ENCODE results near the gene PLEKHA6.

PLEKHA6 gene

GRCh38 chr1:204407295-204407971 is 47.7 kb upstream of the PLEKHA6 start:
- no CpG with 5 or more reads among the region's 3 CpGs for WGBS (ENCODE audit: extremely low coverage, insufficient coverage, insufficient read length)
- no peak overlapping the region for H3K14ac ChIP-seq (ENCODE audit: low read length)
- no peak overlapping the region for H4K12ac ChIP-seq (ENCODE audit: low read depth, low read length)

GRCh38 chr1:204406621-204407020 is 46.9 kb upstream of the PLEKHA6 start:
- Histone ChIP-seq H3K14ac (ENCODE audit: low read length) (no peak overlapping the region), H3K9ac (ENCODE audit: low read length) (no peak overlapping the region), H3K79me1 (ENCODE audit: low read length) (peaks cover 13% of the 10 kb centered on the region), H3K79me2 (ENCODE audit: control insufficient read depth, insufficient read depth, low read length, poor library complexity) (peaks cover 27% of the 10 kb centered on the region), H2BK12ac (ENCODE audit: low read length) (no peak overlapping the region), H4K91ac (ENCODE audit: low read depth, low read length) (no peak overlapping the region), H3K18ac (ENCODE audit: low read length) (no peak overlapping the region), H3K4me2 (ENCODE audit: low read length) (no peak overlapping the region), H3K9me3 (ENCODE audit: insufficient read depth, low read depth, low read length) (no peaks in the 10 kb centered on the region), H3K4me1 (ENCODE audit: control insufficient read depth in 1 of 2, insufficient read depth in 2 of 2, low read length in 2 of 2) (no peaks in the 10 kb centered on the region), H3K4me3 (ENCODE audit: low read depth, low read length) (no peak overlapping the region), H3K27ac (ENCODE audit: low read depth, low read length) (no peak overlapping the region), H2BK120ac (ENCODE audit: insufficient read depth, low read length, poor library complexity) (no peak overlapping the region), H4K8ac (ENCODE audit: low read depth, low read length) (no peak overlapping the region), H3K4ac (ENCODE audit: low read depth, low read length) (peak overlapping the region; percentile 73), H4K12ac (ENCODE audit: low read depth, low read length) (no peak overlapping the region), H3K23ac (ENCODE audit: low read length) (no peak overlapping the region), H3K27me3 (ENCODE audit: insufficient read depth, low read length) (no peaks in the 10 kb centered on the region), H3K36me3 (ENCODE audit: control insufficient read depth in 1 of 2, insufficient read depth in 2 of 2, low read length in 2 of 2) (peaks cover 14 to 17% of the 10 kb centered on the region in 2 experiments), H2BK5ac (ENCODE audit: low read depth, low read length, poor library complexity) (no peak overlapping the region), H2AFZ (ENCODE audit: insufficient read depth, low read length, poor library complexity) (no peak overlapping the region), H2AK5ac (ENCODE audit: low read length) (no peak overlapping the region)
- WGBS (ENCODE audit: extremely low coverage, insufficient coverage, insufficient read length) = no CpG with 5 or more reads among the region's 4 CpGs
- no peak for DNase-seq

More at GRCh38 chr1:204407295-204407971, 47.7 kb upstream of the PLEKHA6 start:
- Histone ChIP-seq H3K9ac (ENCODE audit: low read length) (no peak overlapping the region), H2AFZ (ENCODE audit: insufficient read depth, low read length, poor library complexity) (no peak overlapping the region), H4K8ac (ENCODE audit: low read depth, low read length) (no peak overlapping the region), H3K4ac (ENCODE audit: low read depth, low read length) (peak overlapping the region; percentile 61), H3K27me3 (ENCODE audit: insufficient read depth, low read length) (no peaks in the 10 kb centered on the region), H3K36me3 (ENCODE audit: control insufficient read depth in 1 of 2, insufficient read depth in 2 of 2, low read length in 2 of 2) (peaks cover 11 to 13% of the 10 kb centered on the region in 2 experiments), H3K4me3 (ENCODE audit: low read depth, low read length) (no peak overlapping the region), H2BK12ac (ENCODE audit: low read length) (no peak overlapping the region), H3K79me2 (ENCODE audit: control insufficient read depth, insufficient read depth, low read length, poor library complexity) (peaks cover 28% of the 10 kb centered on the region), H2AK5ac (ENCODE audit: low read length) (no peak overlapping the region), H3K4me2 (ENCODE audit: low read length) (peak overlapping the region; percentile 95), H3K4me1 (ENCODE audit: control insufficient read depth in 1 of 2, insufficient read depth in 2 of 2, low read length in 2 of 2) (peaks cover under 1 to 1% of the 10 kb centered on the region in 2 experiments), H2BK120ac (ENCODE audit: insufficient read depth, low read length, poor library complexity) (no peak overlapping the region), H3K27ac (ENCODE audit: low read depth, low read length) (no peak overlapping the region), H4K91ac (ENCODE audit: low read depth, low read length) (no peak overlapping the region), H3K23ac (ENCODE audit: low read length) (no peak overlapping the region), H3K9me3 (ENCODE audit: insufficient read depth, low read depth, low read length) (no peaks in the 10 kb centered on the region), H3K79me1 (ENCODE audit: low read length) (peaks cover 13% of the 10 kb centered on the region), H3K18ac (ENCODE audit: low read length) (no peak overlapping the region), H2BK5ac (ENCODE audit: low read depth, low read length, poor library complexity) (no peak overlapping the region)
- DNase-seq = no peak

GRCh38 chr1:204405988-204406387 is 46.3 kb upstream of the PLEKHA6 start:
- no peak for DNase-seq
- H3K23ac ChIP-seq (ENCODE audit: low read length) = no peak overlapping the region
- H2BK120ac ChIP-seq (ENCODE audit: insufficient read depth, low read length, poor library complexity) = no peak overlapping the region
- WGBS (ENCODE audit: extremely low coverage, insufficient coverage, insufficient read length) = no CpG with 5 or more reads among the region's 2 CpGs
- H3K79me2 ChIP-seq (ENCODE audit: control insufficient read depth, insufficient read depth, low read length, poor library complexity) = peaks cover 22% of the 10 kb centered on the region
- H3K14ac ChIP-seq (ENCODE audit: low read length) = no peak overlapping the region
- no peak overlapping the region for H2AK5ac ChIP-seq (ENCODE audit: low read length)
- no peak overlapping the region for H2BK12ac ChIP-seq (ENCODE audit: low read length)
- no peak overlapping the region for H3K18ac ChIP-seq (ENCODE audit: low read length)
- no peaks in the 10 kb centered on the region for H3K4me1 ChIP-seq (ENCODE audit: control insufficient read depth in 1 of 2, insufficient read depth in 2 of 2, low read length in 2 of 2)
- H3K9ac ChIP-seq (ENCODE audit: low read length) = no peak overlapping the region
- no peak overlapping the region for H4K8ac ChIP-seq (ENCODE audit: low read depth, low read length)
- H3K4me3 ChIP-seq (ENCODE audit: low read depth, low read length) = no peak overlapping the region
- H3K27me3 ChIP-seq (ENCODE audit: insufficient read depth, low read length) = no peaks in the 10 kb centered on the region
- H3K79me1 ChIP-seq (ENCODE audit: low read length) = peaks cover 7% of the 10 kb centered on the region
- H4K12ac ChIP-seq (ENCODE audit: low read depth, low read length) = no peak overlapping the region
- H4K91ac ChIP-seq (ENCODE audit: low read depth, low read length) = no peak overlapping the region
- no peak overlapping the region for H2BK5ac ChIP-seq (ENCODE audit: low read depth, low read length, poor library complexity)
- H3K27ac ChIP-seq (ENCODE audit: low read depth, low read length) = no peak overlapping the region
- no peak overlapping the region for H3K4me2 ChIP-seq (ENCODE audit: low read length)
- no peaks in the 10 kb centered on the region for H3K9me3 ChIP-seq (ENCODE audit: insufficient read depth, low read depth, low read length)
- H3K4ac ChIP-seq (ENCODE audit: low read depth, low read length) = peak overlapping the region; percentile 62
- peaks cover 15 to 18% of the 10 kb centered on the region in 2 experiments for H3K36me3 ChIP-seq (ENCODE audit: control insufficient read depth in 1 of 2, insufficient read depth in 2 of 2, low read length in 2 of 2)
- no peak overlapping the region for H2AFZ ChIP-seq (ENCODE audit: insufficient read depth, low read length, poor library complexity)

GRCh38 chr1:204404629-204405028 is 44.9 kb upstream of the PLEKHA6 start:
- no peak overlapping the region for H3K4ac ChIP-seq (ENCODE audit: low read depth, low read length)
- H3K18ac ChIP-seq (ENCODE audit: low read length) = no peak overlapping the region
- no peak overlapping the region for H2BK5ac ChIP-seq (ENCODE audit: low read depth, low read length, poor library complexity)
- H2AK5ac ChIP-seq (ENCODE audit: low read length) = no peak overlapping the region
- no peak overlapping the region for H3K4me2 ChIP-seq (ENCODE audit: low read length)
- H4K8ac ChIP-seq (ENCODE audit: low read depth, low read length) = no peak overlapping the region
- no peak overlapping the region for H3K23ac ChIP-seq (ENCODE audit: low read length)
- H3K9me3 ChIP-seq (ENCODE audit: insufficient read depth, low read depth, low read length) = no peaks in the 10 kb centered on the region
- H3K79me1 ChIP-seq (ENCODE audit: low read length) = no peaks in the 10 kb centered on the region
- H3K14ac ChIP-seq (ENCODE audit: low read length) = no peak overlapping the region
- no peaks in the 10 kb centered on the region for H3K27me3 ChIP-seq (ENCODE audit: insufficient read depth, low read length)
- DNase-seq = no peak
- no peak overlapping the region for H4K12ac ChIP-seq (ENCODE audit: low read depth, low read length)
- no peak overlapping the region for H3K4me3 ChIP-seq (ENCODE audit: low read depth, low read length)
- no peak overlapping the region for H3K9ac ChIP-seq (ENCODE audit: low read length)
- H3K27ac ChIP-seq (ENCODE audit: low read depth, low read length) = no peak overlapping the region
- peaks cover 15 to 21% of the 10 kb centered on the region in 2 experiments for H3K36me3 ChIP-seq (ENCODE audit: control insufficient read depth in 1 of 2, insufficient read depth in 2 of 2, low read length in 2 of 2)
- no peak overlapping the region for H2BK12ac ChIP-seq (ENCODE audit: low read length)
- no CpG with 5 or more reads among the region's 2 CpGs for WGBS (ENCODE audit: extremely low coverage, insufficient coverage, insufficient read length)
- H3K79me2 ChIP-seq (ENCODE audit: control insufficient read depth, insufficient read depth, low read length, poor library complexity) = peaks cover 9% of the 10 kb centered on the region
- no peaks in the 10 kb centered on the region for H3K4me1 ChIP-seq (ENCODE audit: control insufficient read depth in 1 of 2, insufficient read depth in 2 of 2, low read length in 2 of 2)
- no peak overlapping the region for H2BK120ac ChIP-seq (ENCODE audit: insufficient read depth, low read length, poor library complexity)
- no peak overlapping the region for H4K91ac ChIP-seq (ENCODE audit: low read depth, low read length)
- no peak overlapping the region for H2AFZ ChIP-seq (ENCODE audit: insufficient read depth, low read length, poor library complexity)

Data from trophoblast cell (in vitro differentiated cells and primary cell).